GM23248 (cell line): ENCODE measurements around the gene KLF7. TPM values are rescaled to one million over a fixed set of nuclear protein-coding genes. Genes with fewer than 3 reads are reported as not detected.

Source experiments
- DNase-seq: peaks from one replicate; pipeline ENCODE4 v3.0.0-alpha.2; 2015
- H2AFZ ChIP-seq: fragments of 200-600 bp; sonication (generic); 2 replicates; pipeline ENCODE4 v1.6.1; 2016; ENCODE audit warnings: antibody characterized with exemption
- H3F3A ChIP-seq: fragments of 200-600 bp; sonication (generic); 2 replicates; pipeline ENCODE4 v1.6.1; 2016; ENCODE audit warnings: mild to moderate bottlenecking, antibody characterized with exemption, mixed run types; ENCODE audit not compliant: insufficient read depth
- H3K27ac ChIP-seq: fragments of 200-600 bp; sonication (generic); 2 replicates; pipeline ENCODE4 v1.5.1; 2016; ENCODE audit warnings: mild to moderate bottlenecking
- H3K27me3 ChIP-seq: fragments of 200-600 bp; sonication (generic); replicated peaks from 2 replicates; pipeline ENCODE4 v1.6.1; 2016; ENCODE audit warnings: mild to moderate bottlenecking; ENCODE audit not compliant: insufficient read depth
- H3K36me3 ChIP-seq: fragments of 200-600 bp; sonication (generic); 2 replicates; pipeline ENCODE4 v1.6.1; 2016; ENCODE audit warnings: low read depth, mild to moderate bottlenecking
- H3K4me1 ChIP-seq: fragments of 200-600 bp; sonication (generic); 2 replicates; pipeline ENCODE4 v1.6.1; 2016; ENCODE audit warnings: mild to moderate bottlenecking; ENCODE audit not compliant: insufficient read depth
- H3K4me2 ChIP-seq: fragments of 200-600 bp; sonication (generic); one replicate; pipeline ENCODE4 v1.6.1; 2016; ENCODE audit warnings: mild to moderate bottlenecking; ENCODE audit not compliant: unreplicated experiment
- H3K4me3 ChIP-seq: fragments of 200-600 bp; sonication (generic); 2 replicates; pipeline ENCODE4 v1.5.1; 2016; ENCODE audit warnings: mild to moderate bottlenecking
- H3K79me2 ChIP-seq: fragments of 200-600 bp; sonication (generic); 2 replicates; pipeline ENCODE4 v1.6.1; 2016; ENCODE audit warnings: mild to moderate bottlenecking; ENCODE audit not compliant: insufficient read depth
- H3K9ac ChIP-seq: fragments of 200-600 bp; sonication (generic); 2 replicates; pipeline ENCODE4 v1.6.1; 2016; ENCODE audit warnings: mild to moderate bottlenecking
- H3K9me2 ChIP-seq: fragments of 200-600 bp; sonication (generic); 2 replicates; pipeline ENCODE4 v1.6.1; 2016; ENCODE audit warnings: mixed run types, mild to moderate bottlenecking, moderate library complexity; ENCODE audit not compliant: insufficient read depth
- H3K9me3 ChIP-seq: fragments of 200-600 bp; sonication (generic); one replicate; pipeline ENCODE4 v1.6.1; 2017; ENCODE audit warnings: low read depth
- H4K20me1 ChIP-seq: fragments of 200-600 bp; sonication (generic); 2 replicates; pipeline ENCODE4 v1.6.0; 2016; ENCODE audit not compliant: insufficient read depth
- EZH2 ChIP-seq: fragments of 200-600 bp; sonication (generic); IDR thresholded peaks from 2 replicates; pipeline ENCODE4 v1.6.1; 2018; ENCODE audit warnings: antibody characterized with exemption, mild to moderate bottlenecking; ENCODE audit not compliant: insufficient read depth, poor library complexity, severe bottlenecking
- EZH2phosphoT487 ChIP-seq: fragments of 200-600 bp; sonication (generic); IDR thresholded peaks from 2 replicates; pipeline ENCODE4 v1.6.1; 2018; ENCODE audit warnings: antibody characterized with exemption, moderate library complexity, mild to moderate bottlenecking, low read depth; ENCODE audit not compliant: insufficient read depth
- WGBS, 2 experiments: methylation state at CpG; one replicate each; pipeline ENCODE4 v1.1.6; 2015 to 2017; ENCODE audit warnings: low lambda C conversion rate in 2 of 2, low coverage in 1 of 2; ENCODE audit errors: missing lambda C conversion rate in 2 of 2; 5-methylcytosine and 5-hydroxymethylcytosine counted together
- in situ Hi-C: fragments of 300-500 bp; cut with MboI; formaldehyde crosslinking; loops from 2 replicates; pipeline ENCODE4 v1.15.0; 2020
- polyA plus RNA-seq: library from polyadenylated mRNA; unstranded; fragments of >200 nt; fragmentation: Nextera tagmentation; extraction: Ambion mirVana; gene quantifications from 2 replicates; pipeline ENCODE4 v1.2.1, GENCODE V29; 2016
- total RNA-seq: library from RNA; depleted of rRNA; stranded (reverse); fragments of >200 nt; shearing (Covaris generic); gene quantifications from 2 replicates; pipeline ENCODE4 v1.2.3, GENCODE V29; 2014

Gene KLF7
- total and polyA plus RNA-seq, 2 experiments from 2014 or later, result 22.5 to 39.4 TPM

DNA sequence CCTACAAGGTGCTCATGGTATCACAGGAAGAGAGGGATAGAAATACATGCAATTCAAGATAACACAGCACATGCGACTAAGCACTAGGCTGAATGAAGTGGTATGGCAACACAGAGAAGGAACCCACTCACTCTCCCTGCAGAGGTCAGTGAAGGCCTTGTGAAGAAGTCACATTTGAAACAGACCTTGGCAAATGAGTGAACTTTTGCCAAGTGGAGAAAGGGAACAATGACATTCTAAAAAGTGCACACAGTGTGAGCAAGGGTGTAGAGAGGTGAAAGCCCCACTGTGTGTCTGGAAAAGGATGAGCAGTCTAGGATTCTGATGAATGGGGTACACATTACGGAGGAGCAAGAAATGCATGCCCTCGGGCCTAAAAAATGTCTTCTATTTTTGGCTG, 23.3 kb downstream of the KLF7 start:
- Histone ChIP-seq H3K27ac (peak overlapping the region; percentile 79), H3K36me3 (peaks cover 32% of the 10 kb centered on the region), H4K20me1 (peaks cover 12% of the 10 kb centered on the region; the same call in 1 of the 2 replicates), H3K79me2 (peaks cover 100% of the 10 kb centered on the region), H3F3A (peaks cover 77% of the 10 kb centered on the region), H2AFZ (no peak overlapping the region), H3K4me2 (peak overlapping the region; percentile 73), H3K9ac (peak overlapping the region; percentile 69), H3K4me3 (peak overlapping the region; percentile 63), H3K9me3 (no peaks in the 10 kb centered on the region), H3K4me1 (peaks cover 62% of the 10 kb centered on the region), H3K9me2 (no peaks in the 10 kb centered on the region), H3K27me3 (no peaks in the 10 kb centered on the region)
- no peak for TF ChIP-seq EZH2phosphoT487
- no peak for TF ChIP-seq EZH2
- DNase-seq, result peak; percentile 57
- 59 to 63% methylated on average over 3 of the region's 3 CpGs for WGBS, 2 experiments
- in situ Hi-C loops, result no loop called here

DNA sequence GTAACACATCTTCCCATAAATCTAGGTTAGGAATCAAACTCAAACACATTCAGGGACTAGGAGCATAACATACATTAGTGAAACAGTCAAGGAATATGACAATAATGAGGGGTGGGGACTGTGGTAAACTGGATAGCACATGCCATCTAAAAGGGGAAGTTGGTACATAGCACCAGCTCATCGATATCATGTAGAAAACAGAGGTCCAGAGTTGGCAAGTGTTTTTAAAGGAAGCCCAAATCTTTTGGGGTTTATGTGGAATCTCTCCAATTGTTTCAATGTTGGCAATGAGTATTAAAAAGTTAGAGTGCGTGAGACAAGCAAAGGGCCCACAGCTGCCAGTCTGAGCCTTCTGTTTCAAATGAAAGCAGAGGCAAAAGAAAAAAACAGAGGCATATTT, 24.4 kb downstream of the KLF7 start:
- TF ChIP-seq EZH2phosphoT487 (no peak), EZH2 (no peak)
- Histone ChIP-seq H2AFZ (no peak overlapping the region), H3K27ac (peak overlapping the region; percentile 79), H3K27me3 (no peaks in the 10 kb centered on the region), H3K9me2 (no peaks in the 10 kb centered on the region), H3K4me2 (peak overlapping the region; percentile 73), H3K36me3 (peaks cover 37% of the 10 kb centered on the region), H3K9me3 (no peaks in the 10 kb centered on the region), H3K4me1 (peaks cover 68% of the 10 kb centered on the region), H3K79me2 (peaks cover 100% of the 10 kb centered on the region), H3K9ac (peak overlapping the region; percentile 17; the same call in 1 of the 2 replicates), H3K4me3 (no peak overlapping the region), H3F3A (peaks cover 79% of the 10 kb centered on the region), H4K20me1 (peaks cover 16% of the 10 kb centered on the region; the same call in 1 of the 2 replicates)
- WGBS, 2 experiments, result 52 to 85% methylated on average over 2 of the region's 2 CpGs
- in situ Hi-C loops, result no loop called here
- no peak for DNase-seq

DNA sequence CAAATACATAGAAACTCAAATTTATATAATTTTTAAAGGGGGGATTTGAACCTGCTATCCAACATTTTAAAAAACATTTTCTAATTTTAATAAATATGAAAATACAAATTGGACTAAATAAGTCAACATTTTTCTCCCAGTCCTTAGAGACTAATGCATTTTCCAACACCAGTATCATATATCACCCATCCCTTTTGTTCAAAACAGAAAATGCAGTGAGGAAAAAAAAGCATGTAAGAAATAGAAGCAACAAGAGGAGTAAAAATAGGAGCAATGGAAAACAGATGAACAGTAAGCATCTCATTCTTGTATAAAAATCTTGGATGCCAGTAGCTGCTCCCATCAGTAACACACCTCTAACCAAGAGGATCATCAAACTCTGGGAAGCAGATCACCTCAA, 25.5 kb downstream of the KLF7 start:
- no peaks in the 10 kb centered on the region for H3K9me2 ChIP-seq
- peaks cover 79% of the 10 kb centered on the region for H3K4me1 ChIP-seq
- no peak overlapping the region for H3K4me2 ChIP-seq
- peaks cover 30% of the 10 kb centered on the region for H3K36me3 ChIP-seq
- H3F3A ChIP-seq, result peaks cover 89% of the 10 kb centered on the region
- H3K79me2 ChIP-seq, result peaks cover 100% of the 10 kb centered on the region
- no peak overlapping the region for H3K4me3 ChIP-seq
- no peak overlapping the region for H3K9ac ChIP-seq
- H3K27ac ChIP-seq, result no peak overlapping the region
- TF ChIP-seq EZH2phosphoT487 (no peak), EZH2 (no peak)
- no peak for DNase-seq
- in situ Hi-C loops, result no loop called here
- peaks cover 16% of the 10 kb centered on the region; the same call in 1 of the 2 replicates for H4K20me1 ChIP-seq
- H2AFZ ChIP-seq, result no peak overlapping the region
- no peaks in the 10 kb centered on the region for H3K9me3 ChIP-seq
- no peaks in the 10 kb centered on the region for H3K27me3 ChIP-seq

DNA sequence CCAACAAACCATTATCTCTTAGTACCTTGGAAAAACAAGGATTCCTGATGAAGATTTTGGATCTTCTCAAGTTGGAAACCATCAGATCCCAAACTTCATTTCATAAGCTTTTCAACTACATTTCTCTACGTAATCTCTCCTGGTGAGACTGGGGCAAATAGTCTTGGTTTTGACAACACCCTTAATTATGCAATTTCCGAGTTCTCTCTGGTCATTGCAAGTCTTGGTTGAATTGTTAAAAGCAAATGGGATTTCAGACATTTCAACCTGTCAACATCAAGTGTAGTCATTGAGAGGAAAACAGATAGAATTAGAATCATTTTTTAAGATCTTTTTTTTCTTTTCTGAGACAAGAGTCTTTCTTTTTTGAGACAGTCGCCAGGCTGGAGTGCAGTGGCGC, 26.2 kb downstream of the KLF7 start:
- no peak overlapping the region for H3K9ac ChIP-seq
- H3F3A ChIP-seq, result peaks cover 89% of the 10 kb centered on the region
- H3K4me3 ChIP-seq, result no peak overlapping the region
- DNase-seq, result no peak
- H3K9me2 ChIP-seq, result no peaks in the 10 kb centered on the region
- no peaks in the 10 kb centered on the region for H3K9me3 ChIP-seq
- H2AFZ ChIP-seq, result no peak overlapping the region
- WGBS, 2 experiments, result 97 to 98% methylated on average over 4 of the region's 4 CpGs
- peaks cover 16% of the 10 kb centered on the region; the same call in 1 of the 2 replicates for H4K20me1 ChIP-seq
- in situ Hi-C loops, result no loop called here
- no peaks in the 10 kb centered on the region for H3K27me3 ChIP-seq
- H3K4me1 ChIP-seq, result peaks cover 82% of the 10 kb centered on the region
- TF ChIP-seq EZH2phosphoT487 (no peak), EZH2 (no peak)
- no peak overlapping the region for H3K4me2 ChIP-seq
- no peak overlapping the region for H3K27ac ChIP-seq
- peaks cover 100% of the 10 kb centered on the region for H3K79me2 ChIP-seq
- H3K36me3 ChIP-seq, result peaks cover 25% of the 10 kb centered on the region
